Measurements from ENCODE around the gene PLEKHG4.

DNA sequence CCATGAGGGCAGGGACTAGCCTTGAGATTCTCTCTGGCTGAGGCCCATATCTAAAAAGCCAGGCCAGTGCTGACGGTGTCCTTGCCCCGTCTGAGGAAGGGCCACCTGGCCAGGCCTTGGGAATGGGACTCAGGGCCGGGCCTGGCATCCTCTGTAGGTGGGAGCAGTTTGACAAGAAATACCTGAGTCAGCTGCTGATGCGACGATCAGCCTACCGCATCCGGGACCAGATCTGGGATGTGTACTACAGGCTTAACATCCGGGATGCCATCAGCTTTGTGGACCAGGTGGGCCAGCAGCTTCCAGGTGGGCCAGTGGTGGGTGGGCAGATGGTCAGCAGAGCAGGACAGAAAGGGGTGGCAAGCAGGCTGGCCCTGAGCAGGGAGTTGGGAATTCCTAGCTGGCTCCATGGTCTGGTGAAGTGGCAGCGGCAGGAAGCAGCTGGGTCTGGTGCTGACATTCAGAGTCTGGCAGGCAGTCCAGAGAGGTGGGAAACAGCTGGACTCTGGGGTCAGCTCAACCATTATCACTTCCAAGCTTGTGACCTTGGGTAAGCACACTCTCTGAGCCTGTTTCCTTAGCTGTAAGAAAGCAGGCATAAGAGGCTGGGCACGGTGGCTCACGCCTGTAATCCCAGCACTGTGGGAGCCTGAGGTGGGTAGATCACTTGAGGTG is 21.0 kb upstream of the PLEKHG4 start:
- TF ChIP-seq POLR2A (IDR thresholded peaks at IDR 0.05) (no peak), POLR2AphosphoS5 (IDR thresholded peaks at IDR 0.05) (no peak)

Data from gastroesophageal sphincter (tissue), 2 donors.